Activated gamma-delta T cell treated with anti-CD3 and anti-CD28 coated beads, Interleukin-2, amount 50 U/mL, for 16 hours (primary cell): Measurements from ENCODE around the gene CEP55.
"Not testable (repeated sequence)": the region's sequence is repeated elsewhere in the genome, so short reads cannot be mapped to it uniquely, and the experiment has no call there.

ENCODE experiments used
- DNase-seq: peaks from one replicate; pipeline ENCODE4 v3.0.0-alpha.2; 2020; ENCODE audit warnings: low read depth

Gene CEP55

DNA sequence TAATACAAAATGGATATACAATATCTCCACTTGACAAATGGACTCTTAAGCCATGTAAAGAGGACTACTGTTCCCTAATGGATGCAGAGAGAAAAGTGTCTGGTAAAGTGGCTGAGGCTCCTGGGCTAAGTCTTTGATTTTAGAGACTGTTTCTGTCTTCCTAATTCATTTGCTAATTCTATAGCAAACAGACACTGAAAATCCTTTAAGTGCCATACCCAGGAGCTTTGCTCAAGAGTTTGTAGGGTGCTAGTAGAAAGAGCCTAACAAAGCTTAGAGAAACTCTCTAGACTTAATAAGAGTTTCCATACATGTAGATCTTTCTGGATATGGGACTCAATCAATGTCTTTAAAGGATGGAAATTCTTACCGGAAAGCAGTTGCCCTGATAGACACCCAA lies 16.7 kb downstream of the CEP55 start:
- no peak for DNase-seq

- no peak for DNase-seq
Measured at GRCh38 chr10:93514521-93514920, 18.1 kb downstream of the CEP55 start.

DNA sequence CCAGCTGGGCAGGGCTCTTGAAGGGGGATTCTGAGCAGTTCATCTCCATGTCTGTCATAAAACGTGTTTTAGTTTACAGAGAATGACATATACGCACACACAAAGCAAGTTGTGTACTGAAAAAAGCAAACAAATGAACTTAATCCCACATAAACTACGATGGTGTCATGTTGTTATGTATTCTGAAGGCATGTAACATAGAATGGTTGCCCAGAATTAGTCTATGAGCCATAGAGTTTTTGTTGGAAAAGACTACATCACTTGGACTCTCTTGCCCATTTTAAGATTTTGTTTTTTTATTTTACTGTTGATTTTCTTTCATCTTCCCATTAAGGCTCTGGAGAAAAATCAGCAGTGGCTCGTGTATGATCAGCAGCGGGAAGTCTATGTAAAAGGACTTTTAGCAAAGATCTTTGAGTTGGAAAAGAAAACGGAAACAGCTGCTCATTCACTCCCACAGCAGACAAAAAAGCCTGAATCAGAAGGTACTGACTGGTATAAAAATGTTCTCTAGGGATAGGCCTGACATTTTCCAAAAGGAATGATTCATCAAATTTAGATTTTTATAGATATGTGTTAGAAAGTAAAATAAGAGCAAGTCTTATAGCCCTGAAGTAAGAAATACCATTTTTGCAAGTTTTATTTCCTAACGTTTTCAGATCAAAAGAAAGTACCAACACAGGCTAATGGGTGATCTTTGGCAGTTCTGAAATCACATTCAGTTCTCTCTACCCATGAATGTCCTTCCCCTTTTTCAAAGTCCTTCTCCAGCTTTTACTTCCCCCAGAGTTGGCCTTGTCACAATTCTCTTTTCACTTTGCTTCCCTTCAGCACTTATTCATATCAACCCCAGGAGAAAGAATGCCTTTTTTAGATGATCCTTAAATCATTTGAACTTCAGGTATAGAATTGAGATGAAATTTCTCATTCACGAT lies 18.9 kb downstream of the CEP55 start:
- no peak for DNase-seq

- no peak for DNase-seq
Measured at GRCh38 chr10:93516006-93516380, 19.6 kb downstream of the CEP55 start.

- no peak for DNase-seq
Measured at GRCh38 chr10:93518531-93518930, 22.1 kb downstream of the CEP55 start.

- no peak for DNase-seq
Measured at GRCh38 chr10:93535293-93535692, 38.9 kb downstream of the CEP55 start.

DNA sequence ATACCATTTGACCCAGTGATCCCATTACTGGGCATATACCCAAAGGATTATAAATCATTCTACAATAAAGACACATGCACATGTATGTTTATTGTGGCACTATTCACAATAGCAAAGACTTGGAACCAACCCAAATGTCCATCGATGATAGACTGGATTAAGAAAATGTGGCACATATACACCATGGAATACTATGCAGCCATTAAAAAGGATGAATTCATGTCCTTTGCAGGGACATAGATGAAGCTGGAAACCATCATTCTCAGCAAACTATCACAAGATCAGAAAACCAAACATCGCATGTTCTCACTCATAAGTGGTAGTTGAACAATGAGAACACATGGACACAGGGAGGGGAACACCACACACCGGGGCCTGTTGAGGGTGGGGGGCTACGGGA lies 44.5 kb downstream of the CEP55 start:
- DNase-seq = not testable (repeated sequence)

GRCh38 chr10:93541402-93542357 lies 45.3 kb downstream of the CEP55 start:
- DNase-seq = no peak

- DNase-seq = no peak
Measured at GRCh38 chr10:93542358-93542791, 46.0 kb downstream of the CEP55 start.

GRCh38 chr10:93546995-93547394 lies 50.6 kb downstream of the CEP55 start:
- DNase-seq = not testable (repeated sequence)

DNA sequence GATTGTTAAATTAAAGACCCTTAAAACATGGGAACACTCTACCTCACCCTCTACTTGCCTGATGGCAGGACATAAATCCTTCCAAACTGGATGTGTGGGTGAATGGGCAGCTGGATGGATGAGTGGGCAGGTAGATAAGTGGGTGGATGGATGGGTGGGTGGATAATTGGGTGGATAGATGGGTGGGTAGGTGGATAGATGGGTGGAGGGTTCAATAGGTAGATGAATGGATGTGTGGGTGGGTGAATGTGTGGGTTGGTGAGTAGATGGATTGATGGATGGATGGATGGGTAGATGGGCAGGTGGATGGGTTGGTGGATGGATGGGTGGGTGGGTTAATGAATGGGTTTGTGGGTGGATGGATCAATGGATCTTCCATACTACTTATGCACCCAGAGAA lies 51.1 kb downstream of the CEP55 start:
- DNase-seq = no peak

GRCh38 chr10:93548376-93549071 lies 52.1 kb downstream of the CEP55 start:
- no peak for DNase-seq

GRCh38 chr10:93550606-93551005 lies 54.2 kb downstream of the CEP55 start:
- DNase-seq = no peak

DNA sequence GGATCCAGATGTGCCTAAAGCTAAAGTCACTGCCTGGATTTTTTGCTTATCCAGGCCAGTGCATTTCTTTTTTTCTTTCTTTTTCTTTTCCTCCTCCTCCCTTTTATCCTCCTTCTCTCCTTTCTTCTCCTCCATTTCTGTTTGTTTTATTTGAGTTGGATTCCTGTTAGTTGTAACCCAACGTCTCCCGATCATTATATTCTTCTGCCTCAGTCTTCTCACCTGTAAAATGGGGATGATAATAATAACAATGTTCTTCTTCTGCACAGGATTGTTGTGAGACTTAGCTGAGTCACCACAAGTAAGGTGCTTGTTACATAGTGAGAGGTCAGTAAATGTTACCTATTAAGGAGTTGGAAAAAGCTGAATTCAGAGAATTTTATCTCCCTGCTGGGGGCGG lies 56.4 kb downstream of the CEP55 start:
- no peak for DNase-seq

DNA sequence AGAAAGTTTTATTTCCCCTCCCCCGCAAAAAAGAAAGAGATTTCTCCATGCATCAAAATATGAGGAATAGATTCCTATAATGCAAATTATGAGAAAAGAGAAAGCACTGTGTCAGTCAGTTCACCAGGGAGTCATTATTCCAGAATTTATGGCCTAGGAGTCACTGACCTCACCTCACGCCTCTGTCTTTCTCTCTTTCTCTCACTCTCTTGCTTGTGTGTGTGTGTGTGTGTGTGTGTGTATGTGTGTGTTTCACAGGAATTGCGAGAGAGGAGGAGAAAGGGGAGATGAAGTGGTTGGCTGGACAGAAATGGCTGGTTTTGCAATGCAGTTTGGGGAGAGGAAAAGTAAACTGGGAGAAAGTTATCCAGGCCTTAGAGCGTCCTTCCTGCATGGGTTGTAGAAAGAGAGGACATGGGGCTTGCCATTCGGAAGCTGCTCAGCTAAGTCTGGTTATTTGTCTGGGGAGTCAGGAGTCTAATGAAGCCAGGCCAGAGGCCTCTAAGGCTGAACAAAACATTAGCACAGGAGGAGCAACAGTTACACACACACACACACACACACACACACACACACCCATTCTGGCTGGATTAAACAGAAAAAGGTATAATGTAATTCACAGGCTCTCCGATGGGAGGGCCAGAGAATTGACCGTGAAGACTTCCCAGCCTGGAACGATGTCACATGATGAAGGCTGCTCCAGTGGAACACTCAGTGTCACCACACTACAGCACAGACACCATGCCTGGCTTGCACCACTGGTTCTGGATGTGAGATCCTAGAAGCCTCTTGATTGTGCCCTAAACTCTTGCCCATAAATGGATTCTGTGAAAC lies 57.3 kb downstream of the CEP55 start:
- no peak for DNase-seq

DNA sequence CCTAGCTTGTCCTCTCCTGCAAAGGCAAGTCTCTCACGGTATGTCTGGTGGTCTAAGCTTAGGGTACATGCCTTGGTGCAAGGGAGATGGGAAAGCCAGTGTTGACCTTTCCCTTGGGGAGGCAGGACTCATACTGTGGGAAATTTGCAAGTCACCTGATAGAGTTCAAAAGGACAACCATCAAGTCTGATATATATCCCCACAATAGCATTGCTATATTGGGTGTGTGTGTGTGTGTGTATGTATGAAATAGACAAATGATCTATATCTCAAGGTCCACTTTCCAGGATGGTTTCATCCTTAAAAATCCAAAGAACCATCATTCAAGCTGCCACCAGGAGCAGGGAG lies 57.9 kb downstream of the CEP55 start:
- DNase-seq = no peak

GRCh38 chr10:93554760-93555432 lies 58.5 kb downstream of the CEP55 start:
- DNase-seq = peak; percentile 3

- DNase-seq = no peak
Measured at GRCh38 chr10:93559490-93559889, 63.1 kb downstream of the CEP55 start.

- no peak for DNase-seq
Measured at GRCh38 chr10:93560541-93560940, 64.1 kb downstream of the CEP55 start.

DNA sequence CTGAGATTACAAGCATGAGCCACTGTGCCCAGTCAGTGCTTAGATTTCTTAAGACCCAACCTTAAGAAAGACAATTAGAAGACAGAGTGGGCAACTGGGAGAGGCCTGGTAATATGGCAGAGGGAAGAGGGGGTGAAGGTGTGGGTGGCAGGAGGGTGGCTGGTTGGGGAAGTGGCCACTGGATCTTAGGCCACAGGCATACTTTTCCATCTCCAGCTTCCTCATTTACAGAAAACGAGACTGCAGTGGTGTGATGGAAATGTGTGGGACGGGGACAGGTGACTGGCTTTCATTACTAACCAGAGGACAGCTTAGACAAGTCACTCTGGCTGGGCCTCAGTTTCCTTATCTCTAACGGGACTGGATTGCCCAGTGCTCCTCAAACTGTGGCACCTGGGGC lies 69.0 kb downstream of the CEP55 start:
- DNase-seq = no peak
